Immature natural killer cell (primary cell): ENCODE results near the gene FBXL5. TPM values are rescaled to one million over a fixed set of nuclear protein-coding genes. Genes with fewer than 3 reads are reported as not detected.
A peak's percentile ranks its signal among the peaks of the same experiment; 100 is the strongest.

Source experiments
- DNase-seq, 3 donors: peaks; one replicate each; pipeline ENCODE4 v3.0.0; 2022; ENCODE audit warnings: mixed read lengths in 1 of 3
- H3K27ac Mint-ChIP-seq, 6 donors: one replicate each; pipeline ENCODE4 v1.8.0; 2020; ENCODE audit warnings: mixed read lengths in 6 of 6, mild to moderate bottlenecking in 5 of 6, inconsistent platforms in 4 of 6, moderate library complexity in 3 of 6
- H3K27me3 Mint-ChIP-seq, 3 donors: one replicate each; pipeline ENCODE4 v1.8.0; 2020 to 2021; ENCODE audit warnings: low read depth in 3 of 3, mild to moderate bottlenecking in 3 of 3, mixed read lengths in 3 of 3, moderate library complexity in 3 of 3, inconsistent platforms in 1 of 3
- H3K36me3 Mint-ChIP-seq, 3 donors: one replicate each; pipeline ENCODE4 v1.8.0; 2020; ENCODE audit warnings: mixed read lengths in 3 of 3, inconsistent platforms in 2 of 3, mild to moderate bottlenecking in 2 of 3
- H3K4me1 Mint-ChIP-seq, 2 donors: one replicate each; pipeline ENCODE4 v1.8.0; 2020; ENCODE audit warnings: inconsistent platforms in 2 of 2, mild to moderate bottlenecking in 2 of 2, mixed read lengths in 2 of 2, moderate library complexity in 1 of 2
- H3K4me3 Mint-ChIP-seq, 5 donors: one replicate each; pipeline ENCODE4 v1.8.0; 2020; ENCODE audit warnings: mild to moderate bottlenecking in 5 of 5, mixed read lengths in 5 of 5, inconsistent platforms in 3 of 5, moderate library complexity in 3 of 5
- H3K9me3 Mint-ChIP-seq, 6 donors: one replicate each; pipeline ENCODE4 v1.8.0; 2020; ENCODE audit warnings: mild to moderate bottlenecking in 6 of 6, mixed read lengths in 6 of 6, inconsistent platforms in 4 of 6, moderate library complexity in 3 of 6
- polyA plus RNA-seq, 3 donors: library from polyadenylated mRNA; unstranded; fragments of 300-500 nt; fragmentation: Illumina TruSeq; gene quantifications; one replicate each; pipeline ENCODE4 v1.2.3, GENCODE V29; 2021

FBXL5 gene
- polyA plus RNA-seq, 3 donors from 2014 or later, result 116 to 249 (median 125) TPM

GRCh38 chr4:15688051-15688450 lies 32.9 kb upstream of the FBXL5 start:
- Mint-ChIP-seq H3K4me3 (no peak overlapping the region), H3K27ac (no peak overlapping the region), H3K9me3 (no peaks in the 10 kb centered on the region), H3K4me1 (peaks cover 9 to 24% of the 10 kb centered on the region in 2 donors), H3K27me3 (no peaks in the 10 kb centered on the region), H3K36me3 (peaks cover 7 to 26% (median 14%) of the 10 kb centered on the region in 3 donors)
- DNase-seq, result no peak

GRCh38 chr4:15684498-15684897 lies 29.3 kb upstream of the FBXL5 start:
- no peak for DNase-seq

GRCh38 chr4:15683143-15683495 lies 28.0 kb upstream of the FBXL5 start:
- Mint-ChIP-seq H3K36me3 (peaks cover 7 to 14% (median 14%) of the 10 kb centered on the region in 3 donors), H3K27ac (peak overlapping the region in 1 of 6 donors; percentile 3), H3K27me3 (peaks cover 0 to 8% (median 8%) of the 10 kb centered on the region in 3 donors), H3K9me3 (no peaks in the 10 kb centered on the region), H3K4me3 (peak overlapping the region in 4 of 5 donors; percentile 11 to 44 (median 24)), H3K4me1 (peaks cover 27 to 46% of the 10 kb centered on the region in 2 donors)
- no peak for DNase-seq

More at GRCh38 chr4:15684498-15684897, 29.3 kb upstream of the FBXL5 start:
- Mint-ChIP-seq H3K36me3 (peaks cover 7 to 19% (median 14%) of the 10 kb centered on the region in 3 donors), H3K4me1 (peaks cover 27 to 46% of the 10 kb centered on the region in 2 donors), H3K9me3 (no peaks in the 10 kb centered on the region), H3K27ac (no peak overlapping the region), H3K27me3 (peaks cover 0 to 8% (median 8%) of the 10 kb centered on the region in 3 donors), H3K4me3 (no peak overlapping the region)

- DNase-seq, result no peak
- peaks cover 27 to 46% of the 10 kb centered on the region in 2 donors for H3K4me1 Mint-ChIP-seq
- peaks cover 0 to 8% (median 8%) of the 10 kb centered on the region in 3 donors for H3K27me3 Mint-ChIP-seq
- H3K9me3 Mint-ChIP-seq, result no peaks in the 10 kb centered on the region
- peaks cover 6 to 14% (median 10%) of the 10 kb centered on the region in 3 donors for H3K36me3 Mint-ChIP-seq
- peak overlapping the region; percentile 87 to 99 (median 97) for H3K4me3 Mint-ChIP-seq
- H3K27ac Mint-ChIP-seq, result peak overlapping the region; percentile 81 to 96 (median 92)
Observed at GRCh38 chr4:15682242-15683142, 27.3 kb upstream of the FBXL5 start.

- no peaks in the 10 kb centered on the region for H3K9me3 Mint-ChIP-seq
- H3K4me3 Mint-ChIP-seq, result peak within 1 kb of the TSS; percentile 87 to 99 (median 97)
Observed at GRCh38 chr4:15681372-15682241, 26.4 kb upstream of the FBXL5 start, which contains the start of gene FAM200B. Gene FAM200B (plus strand): TSS chr4:15681827. CDS start chr4:15686978, 5,151 bp downstream.

GRCh38 chr4:15681067-15681371 lies 25.9 kb upstream of the FBXL5 start:
- H3K4me1 Mint-ChIP-seq, result peaks cover 27 to 40% of the 10 kb centered on the region in 2 donors
- no peaks in the 10 kb centered on the region for H3K9me3 Mint-ChIP-seq
- H3K4me3 Mint-ChIP-seq, result peak overlapping the region; percentile 87 to 99 (median 97)

More at GRCh38 chr4:15681372-15682241, 26.4 kb upstream of the FBXL5 start, which contains the start of gene FAM200B:
- Mint-ChIP-seq H3K27ac (peak within 1 kb of the TSS; percentile 81 to 96 (median 92)), H3K36me3 (peaks cover 4 to 6% (median 5%) of the 10 kb centered on the region in 3 donors), H3K27me3 (peaks cover 0 to 8% (median 8%) of the 10 kb centered on the region in 3 donors), H3K4me1 (peaks cover 27 to 46% of the 10 kb centered on the region in 2 donors)
- peak; percentile 92 to 93 (median 92) for DNase-seq

GRCh38 chr4:15677507-15677988 lies 22.4 kb upstream of the FBXL5 start:
- peaks cover 13 to 18% of the 10 kb centered on the region in 2 donors for H3K4me1 Mint-ChIP-seq
- no peak overlapping the region for H3K4me3 Mint-ChIP-seq

More at GRCh38 chr4:15681067-15681371, 25.9 kb upstream of the FBXL5 start:
- Mint-ChIP-seq H3K27ac (peak overlapping the region in 1 of 6 donors; percentile 93), H3K27me3 (peaks cover 0 to 8% (median 8%) of the 10 kb centered on the region in 3 donors), H3K36me3 (peaks cover 0 to under 1% (median 0%) of the 10 kb centered on the region in 3 donors)
- DNase-seq, result no peak

GRCh38 chr4:15676899-15677298 lies 21.7 kb upstream of the FBXL5 start:
- Mint-ChIP-seq H3K27ac (no peak overlapping the region), H3K4me3 (no peak overlapping the region), H3K36me3 (no peaks in the 10 kb centered on the region), H3K4me1 (peaks cover 6 to 11% of the 10 kb centered on the region in 2 donors), H3K9me3 (no peaks in the 10 kb centered on the region), H3K27me3 (peaks cover 0 to 7% (median 4%) of the 10 kb centered on the region in 3 donors)
- DNase-seq, result no peak

More at GRCh38 chr4:15677507-15677988, 22.4 kb upstream of the FBXL5 start:
- no peaks in the 10 kb centered on the region for H3K36me3 Mint-ChIP-seq
- no peak overlapping the region for H3K27ac Mint-ChIP-seq
- no peaks in the 10 kb centered on the region for H3K9me3 Mint-ChIP-seq
- H3K27me3 Mint-ChIP-seq, result peaks cover 0 to 8% (median 7%) of the 10 kb centered on the region in 3 donors
- no peak for DNase-seq

GRCh38 chr4:15676039-15676438 lies 20.9 kb upstream of the FBXL5 start:
- Mint-ChIP-seq H3K4me3 (no peak overlapping the region), H3K4me1 (peaks cover 2 to 3% of the 10 kb centered on the region in 2 donors), H3K27ac (no peak overlapping the region), H3K9me3 (no peaks in the 10 kb centered on the region), H3K36me3 (no peaks in the 10 kb centered on the region), H3K27me3 (peaks cover 0 to 2% (median 0%) of the 10 kb centered on the region in 3 donors)
- DNase-seq, result no peak

GRCh38 chr4:15675356-15675755 lies 20.2 kb upstream of the FBXL5 start:
- Mint-ChIP-seq H3K4me3 (no peak overlapping the region), H3K27me3 (peaks cover 0 to 2% (median 0%) of the 10 kb centered on the region in 3 donors), H3K4me1 (peaks cover 0 to 2% of the 10 kb centered on the region in 2 donors), H3K27ac (no peak overlapping the region), H3K36me3 (no peaks in the 10 kb centered on the region), H3K9me3 (no peaks in the 10 kb centered on the region)
- no peak for DNase-seq

- peaks cover 0 to 1% (median 0%) of the 10 kb centered on the region in 3 donors for H3K27me3 Mint-ChIP-seq
- H3K4me1 Mint-ChIP-seq, result peaks cover 0 to 1% of the 10 kb centered on the region in 2 donors
- no peak for DNase-seq
- no peak overlapping the region for H3K4me3 Mint-ChIP-seq
- H3K27ac Mint-ChIP-seq, result no peak overlapping the region
- no peaks in the 10 kb centered on the region for H3K9me3 Mint-ChIP-seq
- no peaks in the 10 kb centered on the region for H3K36me3 Mint-ChIP-seq
Observed at GRCh38 chr4:15674926-15675325, 19.8 kb upstream of the FBXL5 start.

GRCh38 chr4:15674046-15674445 lies 18.9 kb upstream of the FBXL5 start:
- H3K4me3 Mint-ChIP-seq, result no peak overlapping the region
- H3K4me1 Mint-ChIP-seq, result no peaks in the 10 kb centered on the region
- H3K36me3 Mint-ChIP-seq, result no peaks in the 10 kb centered on the region
- no peaks in the 10 kb centered on the region for H3K9me3 Mint-ChIP-seq
- no peaks in the 10 kb centered on the region for H3K27me3 Mint-ChIP-seq
- no peak overlapping the region for H3K27ac Mint-ChIP-seq
- no peak for DNase-seq

GRCh38 chr4:15673337-15673736 lies 18.2 kb upstream of the FBXL5 start:
- Mint-ChIP-seq H3K4me3 (no peak overlapping the region), H3K27me3 (no peaks in the 10 kb centered on the region), H3K27ac (no peak overlapping the region), H3K9me3 (no peaks in the 10 kb centered on the region), H3K36me3 (no peaks in the 10 kb centered on the region), H3K4me1 (no peaks in the 10 kb centered on the region)
- DNase-seq, result no peak
